PC-3 (cell line): ENCODE results near the gene ZDHHC12. TPM values are rescaled to one million over a fixed set of nuclear protein-coding genes. Genes with fewer than 3 reads are reported as not detected.

Experiments used
- ATAC-seq: fragments of 200-7000 bp; cut with Tn5 transposase; 2 replicates; pipeline ENCODE4 v1.9.1; 2020; ENCODE audit warnings: mild to moderate bottlenecking, moderate library complexity
- BruUV-seq: library from RNA; stranded (reverse); fragments of 400-500 nt; replicated peaks from 2 replicates; lab custom pipeline; 2021; lab: Mats Ljungman, UMichigan
- CTCF ChIA-PET: fragments of 300-600 bp; sonication (Branson Sonifier 250); formaldehyde crosslinking; loops from one replicate; lab custom pipeline; 2022; ENCODE audit warnings: antibody characterized with exemption; lab: Charles Lee
- POLR2A ChIA-PET: fragments of 300-600 bp; sonication (Branson Sonifier 250); formaldehyde crosslinking; loops from one replicate; lab custom pipeline; 2022; ENCODE audit warnings: antibody characterized with exemption; ENCODE audit not compliant: unreplicated experiment; lab: Charles Lee
- DNase-seq: peaks from one replicate; pipeline ENCODE4 v3.0.0-alpha.2; 2015
- H2AFZ ChIP-seq: fragments of 300-600 bp; sonication (generic); 2 replicates; pipeline ENCODE4 v1.6.0; 2016; ENCODE audit warnings: antibody characterized with exemption, low read length
- H3F3A ChIP-seq: fragments of 300-600 bp; sonication (generic); one replicate; pipeline ENCODE4 v1.6.0; 2017; ENCODE audit warnings: antibody characterized with exemption, low read length, control low read depth, mild to moderate bottlenecking; ENCODE audit not compliant: unreplicated experiment
- H3K27ac ChIP-seq: fragments of 300-600 bp; sonication (generic); 2 replicates; pipeline ENCODE4 v1.5.1; 2016; ENCODE audit warnings: mild to moderate bottlenecking, low read length
- H3K27me3 ChIP-seq: fragments of 300-600 bp; sonication (generic); 2 replicates; pipeline ENCODE4 v1.6.1; 2016; ENCODE audit warnings: low read length, mixed read lengths
- H3K36me3 ChIP-seq: fragments of 300-600 bp; sonication (generic); 2 replicates; pipeline ENCODE4 v1.6.1; 2016; ENCODE audit warnings: low read depth, mixed run types, low read length, mixed read lengths
- H3K4me1 ChIP-seq: fragments of 300-600 bp; sonication (generic); 2 replicates; pipeline ENCODE4 v1.5.1; 2016; ENCODE audit warnings: low read length; ENCODE audit not compliant: insufficient read depth
- H3K4me2 ChIP-seq: fragments of 300-600 bp; sonication (generic); 2 replicates; pipeline ENCODE4 v1.6.0; 2016; ENCODE audit warnings: low read length
- H3K4me3 ChIP-seq: fragments of 300-600 bp; sonication (generic); 2 replicates; pipeline ENCODE4 v1.5.1; 2016; ENCODE audit warnings: mild to moderate bottlenecking, low read length, mixed read lengths
- H3K79me2 ChIP-seq: fragments of 300-600 bp; sonication (generic); 2 replicates; pipeline ENCODE4 v1.6.1; 2017; ENCODE audit warnings: low read length, mixed read lengths
- H3K9ac ChIP-seq: fragments of 300-600 bp; sonication (generic); 2 replicates; pipeline ENCODE4 v1.6.0; 2016; ENCODE audit warnings: mild to moderate bottlenecking, low read length
- H3K9me2 ChIP-seq: fragments of 300-600 bp; sonication (generic); replicated peaks from 2 replicates; pipeline ENCODE4 v1.6.1; 2016; ENCODE audit warnings: mixed run types, low read length, mixed read lengths
- H3K9me3 ChIP-seq: fragments of 300-600 bp; sonication (generic); 2 replicates; pipeline ENCODE4 v1.6.1; 2016; ENCODE audit warnings: low read length, mixed read lengths
- H4K20me1 ChIP-seq: fragments of 300-600 bp; sonication (generic); 2 replicates; pipeline ENCODE4 v1.6.1; 2016; ENCODE audit warnings: low read length, mixed read lengths
- CTCF ChIP-seq: fragments of 300-600 bp; sonication (generic); conservative IDR thresholded peaks from 2 replicates; pipeline ENCODE4 v1.5.1; 2017; ENCODE audit warnings: antibody characterized with exemption, low read depth, mild to moderate bottlenecking, low read length
- EZH2 ChIP-seq: fragments of 300-600 bp; sonication (generic); IDR thresholded peaks from one replicate; pipeline ENCODE4 v1.6.1; 2017; ENCODE audit warnings: antibody characterized with exemption, mild to moderate bottlenecking, low read length; ENCODE audit not compliant: unreplicated experiment
- EZH2phosphoT487 ChIP-seq: fragments of 300-600 bp; sonication (generic); IDR thresholded peaks from 2 replicates; pipeline ENCODE4 v1.6.1; 2018; ENCODE audit warnings: mild to moderate bottlenecking, antibody characterized with exemption, low read length, borderline replicate concordance
- intact Hi-C: fragments of 100-400 bp; cut with micrococcal nuclease; formaldehyde crosslinking; loops from 2 replicates; pipeline ENCODE4 v1.9.0; 2023
- total RNA-seq: library from RNA; depleted of rRNA; stranded (reverse); fragments of >200 nt; gene quantifications from 2 replicates; pipeline ENCODE4 v1.2.3, GENCODE V29; 2014; rRNA removed

Gene ZDHHC12
- total RNA-seq, 1 experiment from 2014 or later, result 86.1 TPM

- no peaks in the 10 kb centered on the region for H3K9me2 ChIP-seq
- TF ChIP-seq EZH2phosphoT487 (no peak), EZH2 (no peak), CTCF (no peak)
- CTCF ChIA-PET, result no interaction called here
- no peaks in the 10 kb centered on the region for H3F3A ChIP-seq
- intact Hi-C loops, result no loop called here
- no peak overlapping the region for H3K27ac ChIP-seq
- H3K27me3 ChIP-seq, result no peaks in the 10 kb centered on the region
- no peaks in the 10 kb centered on the region for H3K9me3 ChIP-seq
- H4K20me1 ChIP-seq, result no peaks in the 10 kb centered on the region
- H3K4me2 ChIP-seq, result no peak overlapping the region
- no peak for DNase-seq
- no peak for ATAC-seq
- no peak overlapping the region for H3K9ac ChIP-seq
- H3K36me3 ChIP-seq, result no peaks in the 10 kb centered on the region
- no peaks in the 10 kb centered on the region for H3K79me2 ChIP-seq
- POLR2A ChIA-PET, result no interaction called here
- no peak overlapping the region for H3K4me3 ChIP-seq
- no peaks in the 10 kb centered on the region for H3K4me1 ChIP-seq
- no TSS peak for BruUV-seq
- no peak overlapping the region for H2AFZ ChIP-seq
These were observed 48.5 kb downstream of the ZDHHC12 start for GRCh38 chr9:128675382-128675781.

Other genes starting within 250 kb of the ZDHHC12 start
- 27.0 and 39.0 TPM in 2 replicates for gene GLE1, start 219.4 kb downstream of the ZDHHC12 start, total RNA-seq
- gene SPTAN1, start 171.5 kb downstream of the ZDHHC12 start, total RNA-seq, result 221 and 251 TPM in 2 replicates
- gene DYNC2I2, start 67.3 kb downstream of the ZDHHC12 start, total RNA-seq, result 185 and 196 TPM in 2 replicates
- 647 and 709 TPM in 2 replicates for gene SET, start 34.9 kb downstream of the ZDHHC12 start, total RNA-seq
- gene PKN3, start 21.6 kb downstream of the ZDHHC12 start, total RNA-seq, result 7.8 and 9.4 TPM in 2 replicates
- 14.8 and 20.6 TPM in 2 replicates for gene ZER1, start 47.8 kb upstream of the ZDHHC12 start, total RNA-seq
- gene TBC1D13, start 63.1 kb upstream of the ZDHHC12 start, total RNA-seq, result 15.0 and 18.8 TPM in 2 replicates
- 37.0 and 51.5 TPM in 2 replicates for gene ENDOG, start 94.4 kb upstream of the ZDHHC12 start, total RNA-seq
- gene SPOUT1, start 105.7 kb upstream of the ZDHHC12 start, total RNA-seq, result 27.2 and 30.5 TPM in 2 replicates
- gene KYAT1, start 157.8 kb upstream of the ZDHHC12 start, total RNA-seq, result 7.4 and 12.9 TPM in 2 replicates
- 58.9 and 65.5 TPM in 2 replicates for gene LRRC8A, start 158.0 kb upstream of the ZDHHC12 start, total RNA-seq
- gene PHYHD1, start 196.9 kb upstream of the ZDHHC12 start, total RNA-seq, result 1.6 TPM in 1 of 2 replicates, not detected in the other
- 17.9 and 23.7 TPM in 2 replicates for gene DOLK, start 223.5 kb upstream of the ZDHHC12 start, total RNA-seq
- gene NUP188, start 223.6 kb upstream of the ZDHHC12 start, total RNA-seq, result 48.0 and 52.0 TPM in 2 replicates